ENCODE results near the gene S1PR5. TPM values are rescaled to one million over a fixed set of nuclear protein-coding genes. Genes with fewer than 3 reads are reported as not detected.
A peak's percentile ranks its signal among the peaks of the same experiment; 100 is the strongest.

Gene S1PR5
- total and polyA plus RNA-seq, 12 donors, result 0.12 to 1.1 (median 0.23) TPM; not detected in 3

GRCh38 chr19:10557603-10558197 lies 40.5 kb upstream of the S1PR5 start:
- ATAC-seq, result no peak
- intact Hi-C loops (cut with DNase I), result no loop called here
- H3K36me3 ChIP-seq, result peaks cover 0 to 98% (median 46%) of the 10 kb centered on the region in 9 donors
- H3K4me1 ChIP-seq, result peaks cover 0 to 23% (median 0%) of the 10 kb centered on the region in 9 donors
- DNase-seq, result no peak
- H3K4me3 ChIP-seq, result no peak overlapping the region
- no peaks in the 10 kb centered on the region for H3K9me3 ChIP-seq
- H3K27me3 ChIP-seq, result no peaks in the 10 kb centered on the region
- 94 to 96% methylated on average over 33 of the region's 33 CpGs for WGBS, 2 donors
- no peak for TF ChIP-seq CTCF (IDR thresholded peaks at IDR 0.05)
- H3K27ac ChIP-seq, result no peak overlapping the region

GRCh38 chr19:10555610-10555973 lies 38.3 kb upstream of the S1PR5 start:
- intact Hi-C loops (cut with DNase I), result no loop called here
- 75 to 82% methylated on average over 7 of the region's 7 CpGs for WGBS, 2 donors

GRCh38 chr19:10554760-10555609 lies 37.7 kb upstream of the S1PR5 start:
- Histone ChIP-seq H3K27me3 (no peaks in the 10 kb centered on the region), H3K4me3 (no peak overlapping the region), H3K9me3 (no peaks in the 10 kb centered on the region), H3K4me1 (peaks cover 0 to 24% (median 0%) of the 10 kb centered on the region in 9 donors), H3K27ac (peak overlapping the region in 1 of 10 donors; percentile 71), H3K36me3 (peaks cover 0 to 100% (median 58%) of the 10 kb centered on the region in 9 donors)
- no peak for TF ChIP-seq CTCF (IDR thresholded peaks at IDR 0.05)
- ATAC-seq, result no peak
- DNase-seq, result no peak
- intact Hi-C loops (cut with DNase I), result no loop called here
- WGBS, 2 donors, result 86 to 88% methylated on average over 30 of the region's 30 CpGs

More at GRCh38 chr19:10555610-10555973, 38.3 kb upstream of the S1PR5 start:
- TF ChIP-seq CTCF (IDR thresholded peaks at IDR 0.05), result no peak
- Histone ChIP-seq H3K36me3 (peaks cover 0 to 100% (median 59%) of the 10 kb centered on the region in 9 donors), H3K27ac (no peak overlapping the region), H3K4me3 (no peak overlapping the region), H3K4me1 (peaks cover 0 to 24% (median 0%) of the 10 kb centered on the region in 9 donors), H3K27me3 (no peaks in the 10 kb centered on the region), H3K9me3 (no peaks in the 10 kb centered on the region)
- no peak for ATAC-seq
- no peak for DNase-seq

GRCh38 chr19:10553943-10554381 lies 36.7 kb upstream of the S1PR5 start:
- no peak for DNase-seq
- no peak for TF ChIP-seq CTCF (IDR thresholded peaks at IDR 0.05)
- Histone ChIP-seq H3K4me1 (peaks cover 0 to 24% (median 0%) of the 10 kb centered on the region in 9 donors), H3K27ac (peak overlapping the region in 1 of 10 donors; percentile 71), H3K9me3 (no peaks in the 10 kb centered on the region), H3K4me3 (no peak overlapping the region), H3K36me3 (peaks cover 0 to 100% (median 58%) of the 10 kb centered on the region in 9 donors), H3K27me3 (no peaks in the 10 kb centered on the region)
- peak in 4 of 8 donors; percentile 5 to 30 (median 10) for ATAC-seq
- 59 to 66% methylated on average over 12 of the region's 12 CpGs for WGBS, 2 donors
- intact Hi-C loops (cut with DNase I), result no loop called here

Measured in heart right ventricle (tissue), 16 donors.